H9 (cell line): ENCODE measurements around the gene ZNF133. TPM values are rescaled to one million over a fixed set of nuclear protein-coding genes. Genes with fewer than 3 reads are reported as not detected.

Experiments used
- DNase-seq: peaks from one replicate; pipeline ENCODE4 v3.0.0-alpha.2; 2017
- H2AFZ ChIP-seq: one replicate; pipeline ENCODE4 v1.6.1; 2013; ENCODE audit warnings: mild to moderate bottlenecking, low read length, control low read depth, moderate library complexity
- H2AK5ac ChIP-seq: 2 replicates; pipeline ENCODE4 v1.6.1; 2013; ENCODE audit warnings: low read length, control low read depth, mixed read lengths; ENCODE audit not compliant: insufficient read length
- H2BK120ac ChIP-seq: one replicate; pipeline ENCODE4 v1.6.1; 2013; ENCODE audit warnings: low read depth, mild to moderate bottlenecking, low read length, control low read depth, inconsistent platforms; ENCODE audit not compliant: poor library complexity, severe bottlenecking
- H2BK12ac ChIP-seq: 2 replicates; pipeline ENCODE4 v1.6.1; 2013; ENCODE audit warnings: low read length, control low read depth, mixed read lengths, low read depth; ENCODE audit not compliant: insufficient read length
- H2BK15ac ChIP-seq: 2 replicates; pipeline ENCODE4 v1.6.1; 2013; ENCODE audit warnings: low read depth, low read length, control low read depth
- H2BK20ac ChIP-seq: one replicate; pipeline ENCODE4 v1.6.1; 2013; ENCODE audit warnings: low read depth, mild to moderate bottlenecking, low read length, control low read depth, inconsistent platforms; ENCODE audit not compliant: poor library complexity, severe bottlenecking
- H2BK5ac ChIP-seq: 2 replicates; pipeline ENCODE4 v1.6.1; 2013; ENCODE audit warnings: low read length, control low read depth, mixed read lengths; ENCODE audit not compliant: insufficient read length
- H3K14ac ChIP-seq: 2 replicates; pipeline ENCODE4 v1.6.1; 2013; ENCODE audit warnings: low read length, control low read depth; ENCODE audit not compliant: insufficient read depth
- H3K18ac ChIP-seq: 2 replicates; pipeline ENCODE4 v1.6.1; 2013; ENCODE audit warnings: low read depth, mild to moderate bottlenecking, mixed read lengths, low read length, control low read depth; ENCODE audit not compliant: insufficient read length
- H3K23ac ChIP-seq: 2 replicates; pipeline ENCODE4 v1.6.1; 2013; ENCODE audit warnings: low read length, control low read depth, mixed read lengths, low read depth; ENCODE audit not compliant: insufficient read length
- H3K23me2 ChIP-seq: 2 replicates; pipeline ENCODE4 v1.6.1; 2013; ENCODE audit warnings: low read depth, mild to moderate bottlenecking, mixed read lengths, low read length, control low read depth; ENCODE audit not compliant: insufficient read length, poor library complexity, severe bottlenecking
- H3K27ac ChIP-seq: 2 replicates; pipeline ENCODE4 v1.5.1; 2013; ENCODE audit warnings: low read length, control low read depth, mixed read lengths, low read depth; ENCODE audit not compliant: insufficient read length
- H3K27me3 ChIP-seq: 2 replicates; pipeline ENCODE4 v1.6.1; 2013; ENCODE audit warnings: low read length, control low read depth, inconsistent platforms; ENCODE audit not compliant: insufficient read depth
- H3K4ac ChIP-seq: 2 replicates; pipeline ENCODE4 v1.6.1; 2013; ENCODE audit warnings: low read depth, mild to moderate bottlenecking, control low read depth, inconsistent platforms, low read length, moderate library complexity
- H3K4me1 ChIP-seq: 2 replicates; pipeline ENCODE4 v1.6.1; 2013; ENCODE audit warnings: low read length, control low read depth, inconsistent platforms; ENCODE audit not compliant: insufficient read depth
- H3K4me2 ChIP-seq: 2 replicates; pipeline ENCODE4 v1.6.1; 2013; ENCODE audit warnings: low read length, control low read depth, mixed read lengths; ENCODE audit not compliant: insufficient read length, insufficient read depth
- H3K56ac ChIP-seq: 2 replicates; pipeline ENCODE4 v1.6.1; 2013; ENCODE audit warnings: low read depth, mild to moderate bottlenecking, mixed read lengths, low read length, control low read depth; ENCODE audit not compliant: insufficient read length
- H3K79me1 ChIP-seq: 2 replicates; pipeline ENCODE4 v1.6.1; 2013; ENCODE audit warnings: low read depth, mild to moderate bottlenecking, moderate library complexity, low read length, control low read depth, inconsistent platforms; ENCODE audit not compliant: insufficient read depth, poor library complexity, severe bottlenecking
- H3K79me2 ChIP-seq: 2 replicates; pipeline ENCODE4 v1.6.1; 2013; ENCODE audit warnings: low read length, control low read depth, inconsistent platforms; ENCODE audit not compliant: insufficient read depth
- H3K9ac ChIP-seq: 2 replicates; pipeline ENCODE4 v1.6.1; 2013; ENCODE audit warnings: low read length, control low read depth, mixed read lengths; ENCODE audit not compliant: insufficient read length; ENCODE audit errors: extremely low read depth
- H3K9me3 ChIP-seq: one replicate; pipeline ENCODE4 v1.6.1; 2013; ENCODE audit warnings: low read depth, low read length, inconsistent platforms; ENCODE audit not compliant: control insufficient read depth
- H3T11ph ChIP-seq: one replicate; pipeline ENCODE4 v1.6.1; 2013; ENCODE audit warnings: mild to moderate bottlenecking, low read length, control low read depth, inconsistent platforms
- H4K20me1 ChIP-seq: one replicate; pipeline ENCODE4 v1.6.1; 2013; ENCODE audit not compliant: control insufficient read depth, insufficient read length, insufficient read depth
- H4K5ac ChIP-seq: 2 replicates; pipeline ENCODE4 v1.6.1; 2013; ENCODE audit warnings: low read depth, mild to moderate bottlenecking, mixed read lengths, low read length, control low read depth; ENCODE audit not compliant: insufficient read length
- H4K8ac ChIP-seq: replicated peaks from 2 replicates; pipeline ENCODE4 v1.6.1; 2013; ENCODE audit warnings: low read length, control low read depth, mixed read lengths, low read depth; ENCODE audit not compliant: insufficient read length
- H4K91ac ChIP-seq: 2 replicates; pipeline ENCODE4 v1.6.1; 2013; ENCODE audit warnings: low read depth, mild to moderate bottlenecking, moderate library complexity, mixed read lengths, low read length, control low read depth; ENCODE audit not compliant: insufficient read length
- H3K27ac Mint-ChIP-seq, 3 experiments: 2 replicates in 2 of 3; 3 replicates in 1 of 3; pipeline ENCODE4 v1.8.0; 2020 to 2021; ENCODE audit warnings: mixed read lengths in 3 of 3, mild to moderate bottlenecking in 1 of 3, moderate library complexity in 1 of 3
- H3K27me3 Mint-ChIP-seq: 2 replicates; pipeline ENCODE4 v1.8.0; 2021; ENCODE audit warnings: low read depth, mild to moderate bottlenecking, moderate library complexity, mixed read lengths
- H3K36me3 Mint-ChIP-seq, 3 experiments: 2 replicates in 2 of 3; 3 replicates in 1 of 3; pipeline ENCODE4 v1.8.0; 2020 to 2021; ENCODE audit warnings: low read depth in 3 of 3, mixed read lengths in 3 of 3; ENCODE audit not compliant: insufficient read depth in 1 of 3
- H3K4me1 Mint-ChIP-seq, 2 experiments: 2 replicates each; pipeline ENCODE4 v1.8.0; 2020; ENCODE audit warnings: mixed read lengths in 2 of 2
- H3K4me3 Mint-ChIP-seq, 2 experiments: 2 replicates in 1 of 2; 3 replicates in 1 of 2; pipeline ENCODE4 v1.8.0; 2020 to 2021; ENCODE audit warnings: mild to moderate bottlenecking in 2 of 2, mixed read lengths in 2 of 2, moderate library complexity in 1 of 2
- H3K9me3 Mint-ChIP-seq, 2 experiments: 2 replicates in 1 of 2; 3 replicates in 1 of 2; pipeline ENCODE4 v1.8.0; 2020; ENCODE audit warnings: mild to moderate bottlenecking in 2 of 2, mixed read lengths in 2 of 2, moderate library complexity in 1 of 2
- CTCF ChIP-seq: fragments of 200-600 bp; sonication (generic); conservative IDR thresholded peaks from 3 replicates; pipeline ENCODE4 v1.8.0; 2021; ENCODE audit warnings: antibody characterized with exemption, mild to moderate bottlenecking
- WGBS: extraction: QIAGEN DNeasy Blood & Tissue Kit; methylation state at CpG from one replicate; pipeline ENCODE4 v1.1.7; 2013; ENCODE audit warnings: missing lambda C conversion rate, low lambda C conversion rate, mixed read lengths; ENCODE audit not compliant: insufficient read length; ENCODE audit errors: extremely low coverage; 5-methylcytosine and 5-hydroxymethylcytosine counted together
- total RNA-seq: library from RNA; stranded (reverse); gene quantifications from 2 replicates; pipeline ENCODE4 v1.2.1, GENCODE V29; 2021

ZNF133 gene
- total RNA-seq, 1 experiment from 2014 or later, result 11.0 TPM

- no peak for DNase-seq
- Mint-ChIP-seq H3K4me3 (no peak overlapping the region), H3K27me3 (peaks cover 10% of the 10 kb centered on the region), H3K4me1 (peaks cover 8 to 15% of the 10 kb centered on the region in 2 experiments), H3K9me3 (no peaks in the 10 kb centered on the region), H3K27ac (no peak overlapping the region), H3K36me3 (no peaks in the 10 kb centered on the region)
- Histone ChIP-seq H3T11ph (no peak overlapping the region), H3K27ac (no peak overlapping the region), H3K23ac (no peak overlapping the region), H4K20me1 (no peaks in the 10 kb centered on the region), H3K14ac (no peak overlapping the region), H3K9ac (no peak overlapping the region), H3K4me1 (no peaks in the 10 kb centered on the region; the same call in 1 of the 2 replicates), H2BK120ac (no peak overlapping the region), H3K4ac (no peak overlapping the region), H3K79me2 (no peaks in the 10 kb centered on the region), H2BK12ac (no peak overlapping the region), H3K56ac (no peak overlapping the region), H3K79me1 (no peaks in the 10 kb centered on the region), H2BK5ac (no peak overlapping the region), H3K9me3 (no peaks in the 10 kb centered on the region), H4K8ac (no peak overlapping the region), H4K91ac (no peak overlapping the region), H4K5ac (no peak overlapping the region), H3K23me2 (no peaks in the 10 kb centered on the region), H2BK20ac (no peak overlapping the region), H2BK15ac (no peak overlapping the region), H2AK5ac (no peak overlapping the region), H2AFZ (no peak overlapping the region), H3K4me2 (no peak overlapping the region), H3K18ac (no peak overlapping the region), H3K27me3 (no peaks in the 10 kb centered on the region)
- TF ChIP-seq CTCF, result no peak
- WGBS, result no CpG with 5 or more reads among the region's 5 CpGs
Measured at GRCh38 chr20:18266282-18266681, 22.0 kb upstream of the ZNF133 start.
